GM21515 (cell line): Measurements from ENCODE around the gene CRTC3.

Experiments used
- ATAC-seq: cut with Tn5 transposase; IDR thresholded peaks from one replicate; pipeline ENCODE4 v1.9.1; 2021; ENCODE audit not compliant: unreplicated experiment

CRTC3 gene

DNA sequence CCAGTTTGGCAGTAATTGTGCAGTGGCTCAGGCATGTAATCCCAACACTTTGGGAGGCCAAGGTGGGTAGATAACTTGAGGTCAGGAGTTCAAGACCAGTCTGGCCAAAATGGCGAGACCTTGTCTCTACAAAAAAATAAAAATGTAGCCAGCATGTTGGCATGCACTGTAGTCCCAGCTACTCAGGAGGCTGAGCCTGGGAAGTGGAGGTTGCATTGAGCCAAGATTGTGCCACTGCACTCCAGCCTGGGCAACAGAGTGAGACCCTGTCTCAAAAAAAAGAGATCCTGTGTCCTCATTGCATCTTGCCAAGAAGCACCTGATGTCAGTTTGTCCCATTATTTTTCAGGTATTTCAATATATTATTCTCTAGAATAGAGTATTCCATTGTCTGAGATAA is 61.8 kb downstream of the CRTC3 start:
- ATAC-seq, result no peak

DNA sequence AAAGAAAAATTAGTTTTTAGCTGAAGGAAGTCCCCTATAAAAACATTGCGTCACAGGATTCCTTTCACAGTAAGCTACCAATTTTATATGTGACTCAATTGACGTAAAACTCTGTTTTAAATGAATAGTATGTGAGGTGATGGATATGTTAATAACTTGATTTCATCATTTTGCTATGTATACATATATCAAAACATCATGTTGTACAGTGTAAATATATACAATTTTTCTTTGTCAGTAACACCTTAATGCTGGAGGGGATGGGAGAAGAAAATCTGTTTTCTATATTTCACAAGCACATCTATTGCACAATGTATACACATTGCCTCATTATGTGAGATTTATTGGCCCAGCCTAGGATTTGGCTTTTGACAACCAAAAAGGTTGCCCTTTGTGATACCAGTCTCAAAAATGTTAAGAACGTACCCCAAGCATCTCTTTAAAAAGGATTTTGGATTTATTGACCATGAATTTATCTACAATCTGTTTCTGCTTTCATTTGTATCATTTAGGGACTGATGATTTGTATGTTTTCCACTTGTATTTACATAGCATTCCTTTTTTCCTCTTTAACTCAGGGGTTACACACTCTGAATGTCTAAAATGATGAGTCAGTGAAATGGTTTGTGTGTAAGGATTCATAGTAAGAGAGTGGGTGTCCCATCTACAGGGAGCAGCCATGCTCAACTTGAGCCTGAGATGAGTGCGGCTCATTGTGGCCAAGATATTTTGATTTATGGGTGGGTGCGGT is 62.6 kb downstream of the CRTC3 start:
- no peak for ATAC-seq

DNA sequence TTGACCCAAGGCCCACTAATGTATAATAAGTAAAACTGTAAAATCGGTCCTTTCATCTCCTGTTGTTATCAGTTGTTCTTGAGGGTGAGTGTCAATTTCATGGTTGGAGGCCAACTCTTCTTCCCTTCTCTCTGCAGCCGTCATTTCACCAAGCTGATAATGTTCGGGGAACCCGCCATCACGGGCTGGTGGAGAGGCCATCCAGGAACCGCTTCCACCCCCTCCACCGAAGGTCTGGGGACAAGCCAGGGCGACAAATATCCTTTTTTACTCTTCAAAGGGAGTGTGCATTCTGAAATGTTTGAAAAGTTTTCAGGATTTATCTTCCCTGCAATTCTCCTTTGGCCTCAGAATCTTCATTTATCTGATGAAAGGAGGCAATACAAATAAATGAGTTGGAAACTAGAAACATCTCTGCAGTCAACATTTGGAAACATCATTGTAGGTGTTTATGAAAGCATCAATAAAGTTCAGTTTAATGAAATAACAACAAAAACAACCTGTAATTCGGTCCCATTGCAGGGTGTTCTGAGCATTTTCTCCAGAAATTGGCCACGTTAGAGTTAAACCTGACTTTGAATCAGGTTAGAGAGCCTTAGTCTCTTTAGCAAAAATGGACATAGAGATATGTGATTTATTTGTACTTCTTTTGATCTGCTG is 63.9 kb downstream of the CRTC3 start:
- no peak for ATAC-seq

DNA sequence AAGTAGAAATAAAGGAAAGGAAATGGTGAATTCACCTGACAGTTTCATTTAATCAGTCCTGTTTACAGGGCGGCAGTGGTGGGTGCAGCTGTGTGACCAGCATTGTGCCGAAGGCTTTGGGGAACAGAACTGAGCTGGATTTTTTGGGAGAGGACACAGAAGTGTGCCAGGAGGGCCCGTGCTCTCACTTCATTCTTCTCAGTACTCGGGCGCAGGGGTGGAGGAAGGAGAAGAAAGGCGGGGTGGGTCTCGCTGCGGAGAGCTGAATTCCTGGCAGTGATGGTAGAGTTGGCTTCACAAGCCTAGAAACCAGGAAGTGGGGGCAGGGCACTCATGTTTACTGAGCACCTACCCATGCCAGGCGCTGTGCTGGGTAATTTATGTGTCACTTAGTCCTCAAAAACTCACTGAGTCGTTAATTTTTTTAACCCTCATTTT is 64.6 kb downstream of the CRTC3 start:
- ATAC-seq, result peak; percentile 28

DNA sequence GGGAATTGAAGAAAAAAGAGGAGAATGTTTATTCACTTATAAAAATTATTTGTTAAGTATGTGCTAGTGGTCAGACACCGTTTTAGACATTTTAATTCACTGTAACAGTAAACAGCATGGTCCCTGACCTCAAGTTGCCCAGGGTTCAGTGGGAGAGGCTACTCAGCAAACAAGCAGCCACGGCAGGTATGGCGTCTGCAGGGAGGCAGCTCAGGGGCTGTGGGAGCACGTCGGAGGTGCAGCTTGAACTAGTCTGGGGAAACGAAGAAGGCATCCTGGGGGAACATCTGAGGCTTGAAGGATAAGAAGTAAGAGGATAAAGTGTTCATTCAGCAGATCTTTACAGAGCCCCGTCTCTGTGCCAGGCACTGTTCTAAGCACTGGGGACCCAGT is 66.0 kb downstream of the CRTC3 start:
- no peak for ATAC-seq

DNA sequence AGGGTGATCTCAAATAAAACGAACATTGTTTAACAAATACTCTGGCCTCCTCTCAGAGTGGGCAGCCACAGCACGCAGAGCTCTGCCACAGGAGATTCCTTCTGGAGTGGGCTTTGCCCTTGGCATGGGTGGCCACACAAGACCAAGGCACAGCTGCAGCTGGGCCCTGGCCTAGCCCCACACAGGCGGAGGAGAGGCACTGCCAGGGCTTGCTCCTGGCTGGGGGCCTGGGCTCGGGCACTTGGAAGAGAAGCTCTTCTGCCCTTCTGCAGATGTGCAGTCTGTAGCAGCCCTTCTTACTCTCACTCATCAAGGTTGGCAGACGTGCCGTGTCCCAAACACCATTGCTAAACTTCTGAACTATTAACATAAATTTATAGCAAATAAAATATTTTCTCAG is 67.2 kb downstream of the CRTC3 start:
- no peak for ATAC-seq

DNA sequence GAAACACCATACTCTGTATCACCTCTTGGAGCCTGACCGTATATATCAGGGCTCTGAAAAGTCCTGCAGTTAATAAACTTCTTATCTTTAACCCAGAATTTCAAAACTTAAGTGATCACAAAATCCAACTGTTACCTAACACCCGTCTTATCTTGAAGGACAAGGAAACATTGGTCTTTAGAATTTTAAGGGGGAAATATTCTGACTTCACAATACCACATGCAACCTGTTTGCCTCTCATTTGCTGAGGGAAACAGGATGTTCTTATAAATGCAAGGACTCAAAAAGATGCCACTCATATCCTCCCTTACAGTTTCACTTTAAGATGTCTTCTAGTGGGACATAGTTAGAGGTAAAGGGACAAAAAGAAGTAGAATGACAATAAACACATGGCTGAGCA is 67.9 kb downstream of the CRTC3 start:
- no peak for ATAC-seq

DNA sequence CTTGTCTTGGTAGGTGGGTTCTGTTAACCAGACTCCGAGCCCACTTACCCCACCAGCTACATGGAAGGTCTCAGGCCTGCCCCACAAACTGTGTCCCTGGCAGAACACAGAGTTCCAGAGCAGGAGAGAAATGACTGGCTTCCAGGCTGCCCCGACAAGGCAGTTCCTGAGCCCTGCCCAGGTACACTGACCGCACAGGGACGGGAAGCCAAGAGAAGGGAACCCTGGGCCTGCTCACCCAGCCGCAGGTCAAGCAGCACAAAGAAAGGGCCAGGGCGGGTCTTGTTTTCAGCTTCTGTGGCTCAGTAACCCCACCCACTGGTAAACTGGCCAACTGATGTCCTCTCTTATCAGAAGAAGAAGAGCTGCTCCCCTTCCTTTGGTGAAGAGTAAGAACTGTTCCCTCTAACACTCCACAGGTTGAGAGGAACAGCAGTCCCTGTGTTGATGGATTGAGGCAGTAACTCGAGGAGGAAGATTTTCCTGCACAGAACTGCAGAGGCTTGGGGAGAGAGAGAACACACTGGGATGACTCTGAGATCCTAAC is 68.4 kb downstream of the CRTC3 start:
- ATAC-seq, result no peak

DNA sequence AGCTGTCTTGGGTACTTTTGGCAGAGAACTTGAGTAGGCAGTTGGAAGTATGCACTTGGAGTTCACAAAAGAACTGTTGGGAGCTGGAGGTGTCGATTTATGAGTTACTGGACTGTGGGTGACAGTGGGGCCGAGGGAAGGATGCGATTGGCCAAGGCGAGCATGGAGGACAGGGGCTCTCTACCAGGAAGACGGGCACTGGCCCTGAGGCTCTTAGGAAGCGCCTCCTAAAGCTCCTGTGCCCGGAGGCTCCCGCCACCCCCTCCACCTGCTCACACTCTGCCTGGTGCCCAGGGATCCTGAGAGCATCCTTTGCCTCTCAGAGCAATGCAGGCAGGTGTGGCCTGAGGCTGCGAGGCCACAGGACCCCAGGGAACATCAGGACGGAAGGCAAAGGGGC is 69.0 kb downstream of the CRTC3 start:
- no peak for ATAC-seq

DNA sequence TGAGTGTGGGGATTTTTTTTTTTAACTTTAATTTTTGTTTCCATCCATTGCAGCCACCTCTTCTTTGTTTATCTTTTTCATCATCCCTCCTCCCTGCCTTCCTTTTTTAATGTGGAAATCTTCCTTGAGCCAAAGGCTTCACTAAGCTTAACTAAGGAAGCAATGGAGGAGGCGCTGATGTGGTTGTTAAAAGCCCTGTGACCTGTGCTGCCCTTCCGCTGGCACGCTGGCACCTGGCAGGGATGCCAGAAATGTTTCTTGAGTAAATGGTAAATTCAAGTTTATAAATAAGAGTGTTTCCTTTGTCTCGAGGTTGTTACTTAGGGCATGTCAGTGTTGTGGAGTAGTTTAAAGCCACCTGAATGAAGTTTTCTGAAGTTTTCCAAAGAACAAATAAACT is 69.4 kb downstream of the CRTC3 start:
- no peak for ATAC-seq

DNA sequence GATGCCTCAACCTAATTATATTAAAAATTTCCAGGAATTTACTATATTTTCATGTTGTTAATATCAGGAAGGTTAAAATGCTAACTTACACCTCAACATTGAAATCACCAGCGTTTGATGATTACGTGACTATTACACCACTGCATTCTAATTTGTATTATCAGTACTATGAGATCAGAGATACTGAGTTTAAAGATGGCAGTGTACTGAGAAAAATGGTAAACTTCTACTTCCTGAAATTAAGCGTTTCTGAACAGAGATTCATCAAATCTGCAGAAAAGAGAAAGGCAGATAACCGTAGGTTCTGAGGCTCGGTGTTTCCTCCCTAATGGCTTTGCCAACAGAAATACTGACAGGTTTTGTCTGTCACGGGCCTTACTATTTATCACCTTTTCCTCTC is 69.9 kb downstream of the CRTC3 start:
- no peak for ATAC-seq

DNA sequence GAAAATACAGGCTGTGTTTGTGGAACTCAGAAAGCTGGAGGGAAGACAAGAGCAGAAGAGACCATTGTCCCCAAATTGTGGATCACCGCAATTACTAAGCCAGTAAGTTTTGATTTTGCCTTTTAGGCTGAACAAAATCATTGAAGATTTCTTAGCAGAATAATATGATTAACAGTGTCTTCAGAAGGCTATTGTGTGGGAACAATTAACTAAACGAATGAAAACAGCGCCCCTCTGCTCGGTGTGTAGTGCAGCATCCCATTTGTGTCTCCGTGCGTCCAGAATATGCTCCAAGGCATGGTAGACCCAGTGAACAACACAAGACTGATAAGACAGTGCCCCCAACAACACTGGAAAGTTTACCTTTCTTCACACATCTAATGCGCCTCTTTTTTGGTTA is 71.2 kb downstream of the CRTC3 start:
- no peak for ATAC-seq

DNA sequence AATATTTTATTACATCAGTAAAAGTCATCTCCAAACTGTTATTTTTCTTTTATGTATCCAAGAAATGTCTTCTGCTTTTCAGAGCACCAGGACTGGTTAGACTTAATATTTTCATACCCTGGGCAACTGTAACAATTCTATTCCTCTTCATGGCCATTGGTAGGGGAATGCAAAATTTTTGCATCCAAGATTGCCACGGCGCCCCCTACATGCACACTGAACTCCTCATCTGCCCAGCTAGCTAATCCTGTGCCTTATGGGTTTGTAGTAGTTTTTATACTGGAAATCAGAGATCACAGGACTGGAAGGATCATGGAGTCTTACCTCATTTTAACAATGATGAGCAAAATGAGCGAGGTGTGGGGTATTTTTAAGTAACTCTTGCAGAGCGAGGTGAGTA is 74.2 kb downstream of the CRTC3 start:
- ATAC-seq, result no peak

DNA sequence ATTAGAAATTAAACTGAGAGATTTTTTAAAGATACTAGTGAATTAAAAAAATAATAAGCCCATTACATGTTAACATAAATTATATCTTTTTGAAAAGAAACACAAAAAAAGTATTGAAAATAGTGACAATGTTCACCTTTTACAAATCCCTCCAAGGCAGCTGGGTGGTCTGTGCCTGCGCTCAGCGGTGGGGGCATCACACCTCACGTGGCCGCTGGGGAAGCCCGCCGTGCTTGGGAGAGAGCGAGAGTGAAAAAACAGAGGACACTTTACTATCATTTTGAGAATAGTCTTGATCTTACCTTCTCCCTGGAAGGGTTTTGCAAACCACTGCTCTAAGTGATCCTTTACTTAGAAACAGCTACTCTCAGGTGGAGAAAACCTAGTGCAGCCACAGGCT is 76.9 kb downstream of the CRTC3 start:
- no peak for ATAC-seq

DNA sequence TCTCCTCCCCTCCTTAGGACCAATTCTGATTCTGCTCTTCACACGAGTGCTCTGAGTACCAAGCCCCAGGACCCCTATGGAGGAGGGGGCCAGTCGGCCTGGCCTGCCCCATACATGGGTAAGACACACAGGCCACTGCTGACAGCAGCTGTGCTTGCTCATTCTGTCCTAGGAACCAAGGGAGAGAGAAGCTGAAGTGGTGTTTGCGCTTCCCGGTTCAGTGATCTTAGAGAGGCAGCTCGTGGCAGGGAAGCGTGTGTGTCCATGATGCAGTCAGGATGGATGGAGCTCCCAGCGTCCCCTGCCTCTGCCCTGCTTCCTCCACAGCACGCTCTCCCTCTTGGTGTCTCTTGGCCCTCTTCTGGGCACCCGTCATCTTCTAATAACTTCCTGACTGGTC is 77.6 kb downstream of the CRTC3 start:
- no peak for ATAC-seq

DNA sequence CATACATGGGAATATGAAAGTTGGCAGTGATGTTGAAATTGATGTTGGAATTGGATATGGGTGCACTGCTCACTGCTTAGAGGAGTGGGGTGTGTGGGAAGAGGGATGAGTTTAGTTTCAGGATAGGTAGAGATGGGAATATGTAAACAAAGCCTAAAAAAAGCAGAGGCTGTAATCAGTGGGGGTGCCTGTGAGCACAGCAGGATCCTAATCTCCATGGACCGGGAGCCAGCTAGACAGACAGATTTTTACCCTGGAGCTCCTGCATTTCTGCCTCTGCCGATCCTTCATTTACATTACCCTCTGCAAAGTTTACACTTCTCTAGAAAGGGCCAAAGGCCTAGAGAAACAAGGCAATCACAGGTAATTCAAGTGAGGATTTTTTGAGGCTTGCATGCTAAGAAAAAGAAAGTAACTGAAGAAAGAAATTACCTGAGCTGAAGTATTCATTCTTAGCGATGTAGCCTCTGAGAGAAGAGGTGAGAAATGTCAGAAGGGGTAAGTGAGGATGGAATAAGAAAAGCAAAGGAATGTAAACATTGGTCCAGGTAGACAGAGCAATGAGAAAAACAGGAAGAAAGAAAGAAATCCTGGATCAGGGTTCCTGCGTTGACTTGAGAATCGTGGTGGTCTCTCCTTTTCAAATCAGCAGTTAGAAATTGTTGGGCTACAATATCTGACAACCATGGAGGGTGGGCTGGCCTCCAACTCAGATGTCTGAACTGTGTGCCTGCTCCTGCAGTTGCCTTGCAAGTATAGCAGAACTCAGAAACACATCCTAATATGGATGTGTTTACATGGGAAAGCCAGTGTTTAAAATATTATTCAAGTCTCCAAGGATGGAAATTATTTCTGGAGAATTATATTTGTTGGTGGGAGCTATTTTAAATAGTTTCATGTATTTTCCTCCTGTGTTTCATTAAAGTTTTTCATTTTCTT is 79.8 kb downstream of the CRTC3 start:
- no peak for ATAC-seq

DNA sequence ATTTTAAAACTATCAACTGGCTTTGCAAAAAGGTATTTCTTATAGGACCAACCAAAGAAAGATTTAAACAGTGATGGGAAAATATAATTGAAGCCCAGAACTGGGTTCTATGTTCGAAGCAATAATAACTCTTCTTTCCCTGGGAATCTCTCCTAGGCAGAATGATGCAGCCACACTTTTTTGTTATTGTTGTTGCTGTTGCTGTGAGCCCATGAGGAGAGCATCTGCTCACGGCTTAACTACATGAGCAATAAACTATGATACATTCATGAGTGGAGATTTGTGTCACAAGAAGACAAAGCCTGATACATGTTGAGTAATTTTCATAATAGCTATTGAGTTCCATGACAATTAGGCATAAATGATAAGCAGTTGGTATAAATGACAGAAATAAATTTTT is 80.5 kb downstream of the CRTC3 start:
- no peak for ATAC-seq

DNA sequence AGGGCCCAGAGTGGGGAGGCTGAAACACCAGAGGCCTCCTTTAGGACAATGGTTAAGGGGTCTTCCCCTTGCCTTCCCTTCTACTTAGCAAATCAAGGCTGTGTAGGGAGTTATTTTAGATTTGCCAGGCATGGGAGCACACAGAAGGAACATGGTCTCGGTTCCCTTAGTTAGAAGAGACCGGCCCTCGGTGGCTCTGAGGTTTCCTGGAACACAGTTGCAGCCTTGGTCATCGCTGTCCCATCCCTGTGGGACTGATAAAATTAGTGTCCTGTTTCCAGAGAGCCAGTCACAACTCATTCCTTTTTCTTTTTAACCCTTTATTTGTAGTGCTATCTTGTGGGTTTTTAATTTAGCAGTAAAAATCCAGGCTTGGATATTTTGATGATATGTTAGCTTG is 81.4 kb downstream of the CRTC3 start:
- no peak for ATAC-seq

DNA sequence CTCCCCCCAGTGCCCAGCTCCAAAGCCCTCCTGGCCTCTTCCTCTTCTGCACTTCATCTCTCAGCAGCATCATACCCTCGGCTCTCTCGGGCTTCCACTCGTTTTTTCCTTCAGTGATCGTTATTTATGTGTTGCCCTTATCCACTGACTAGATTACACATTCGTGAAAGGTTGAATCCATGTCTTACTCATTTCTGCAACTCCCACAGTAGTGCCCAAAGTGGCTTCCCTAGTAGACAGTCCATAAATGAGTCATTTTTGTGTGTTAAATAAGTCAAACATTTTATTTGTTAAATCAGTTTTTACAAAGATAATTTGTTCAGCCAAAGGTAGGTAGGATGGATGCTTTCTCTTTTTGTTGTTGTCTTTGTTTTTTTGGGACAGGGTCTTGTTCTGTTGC is 87.4 kb downstream of the CRTC3 start:
- no peak for ATAC-seq

DNA sequence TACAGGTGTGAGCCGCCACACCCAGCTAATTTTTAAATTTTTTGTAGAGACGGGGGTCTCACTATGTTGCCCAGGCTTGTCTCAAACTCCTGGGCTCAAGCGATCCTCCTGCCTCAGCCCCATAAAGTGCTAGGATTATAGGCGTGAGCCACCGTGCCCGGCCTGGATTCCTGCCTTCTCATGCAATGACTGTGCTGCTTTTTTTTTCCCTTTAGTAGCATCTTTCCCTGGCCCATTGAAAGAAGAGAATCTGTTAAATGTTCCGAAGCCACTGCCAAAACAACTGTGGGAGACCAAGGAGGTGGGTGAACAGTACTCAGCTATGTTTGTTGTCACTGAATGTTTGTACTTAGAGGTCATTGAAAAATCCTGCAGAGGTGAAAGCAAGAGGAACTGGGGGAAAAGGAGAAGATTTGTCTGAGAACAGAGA is 88.0 kb downstream of the CRTC3 start:
- ATAC-seq, result no peak

DNA sequence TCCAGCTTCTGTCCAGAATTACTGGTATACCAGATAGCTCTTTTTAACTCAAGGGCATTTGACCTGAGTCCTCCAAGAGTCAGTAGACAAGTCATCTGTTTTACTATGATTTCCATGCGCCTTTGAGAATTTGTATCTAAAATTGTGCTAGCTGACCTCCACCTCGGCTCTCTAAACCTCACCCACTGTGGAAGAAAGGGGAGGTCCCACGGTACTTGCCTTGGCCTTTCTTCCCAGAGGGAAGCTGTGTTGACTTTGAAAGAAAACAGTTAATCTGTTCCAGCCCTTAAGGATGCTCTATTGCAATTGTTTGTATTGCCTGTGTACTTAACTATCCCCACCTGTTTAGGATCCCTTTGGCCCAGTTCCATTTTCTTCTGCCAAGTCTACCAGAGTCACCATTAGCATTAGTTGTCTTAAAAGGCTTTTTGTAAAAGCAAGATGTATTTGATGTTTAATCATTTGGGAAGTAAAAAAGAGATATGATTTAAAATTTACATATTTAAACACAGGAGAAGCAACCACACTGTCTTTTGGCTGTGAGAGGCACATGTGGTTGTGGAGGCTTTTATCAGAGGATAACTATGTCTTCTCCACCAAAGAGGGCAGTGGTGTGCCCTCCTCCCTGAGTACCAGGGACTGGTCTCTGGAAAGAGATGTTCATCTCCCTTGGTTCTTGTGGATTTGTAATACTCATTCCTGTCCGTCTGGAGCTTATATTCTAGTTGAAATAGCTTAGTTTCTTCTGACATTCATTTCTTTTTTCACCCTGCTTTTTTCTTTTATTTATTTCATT is 88.8 kb downstream of the CRTC3 start:
- ATAC-seq, result no peak
